Memory B cell (primary cell): ENCODE data around the gene DNAI7.

ENCODE experiments used
- ATAC-seq: fragments of 150-1000 bp; cut with Tn5 transposase; 2 replicates; pipeline ENCODE4 v1.10.0; 2021; ENCODE audit warnings: low read depth, mild to moderate bottlenecking, moderate library complexity
- DNase-seq, 2 donors: peaks; one replicate each; pipeline ENCODE4 v3.0.0; 2022; ENCODE audit warnings: low spot score in 2 of 2
- H3K27ac Mint-ChIP-seq: one replicate; pipeline ENCODE4 v1.8.0; 2022; ENCODE audit warnings: mild to moderate bottlenecking, moderate library complexity, mixed read lengths
- H3K27me3 Mint-ChIP-seq: one replicate; pipeline ENCODE4 v1.8.0; 2022; ENCODE audit warnings: mixed read lengths
- H3K36me3 Mint-ChIP-seq: one replicate; pipeline ENCODE4 v1.8.0; 2022; ENCODE audit warnings: mild to moderate bottlenecking, mixed read lengths
- H3K4me1 Mint-ChIP-seq: one replicate; pipeline ENCODE4 v1.8.0; 2022; ENCODE audit warnings: mixed read lengths
- H3K4me3 Mint-ChIP-seq: one replicate; pipeline ENCODE4 v1.8.0; 2022; ENCODE audit warnings: mild to moderate bottlenecking, moderate library complexity, mixed read lengths
- H3K9me3 Mint-ChIP-seq: one replicate; pipeline ENCODE4 v1.8.0; 2022; ENCODE audit warnings: mixed read lengths

Gene DNAI7

GRCh38 chr12:25102402-25102801 is 92.6 kb downstream of the DNAI7 start:
- DNase-seq (no peak), ATAC-seq (no peak)
- Mint-ChIP-seq H3K9me3 (no peaks in the 10 kb centered on the region), H3K36me3 (peaks cover 18% of the 10 kb centered on the region), H3K4me3 (no peak overlapping the region), H3K27ac (peak overlapping the region; percentile 84), H3K27me3 (no peaks in the 10 kb centered on the region), H3K4me1 (peaks cover 9% of the 10 kb centered on the region)

GRCh38 chr12:25101092-25101445 is 93.9 kb downstream of the DNAI7 start:
- H3K36me3 Mint-ChIP-seq, result peaks cover 24% of the 10 kb centered on the region

GRCh38 chr12:25100194-25101091 is 94.5 kb downstream of the DNAI7 start:
- no peak overlapping the region for H3K27ac Mint-ChIP-seq
- no peak overlapping the region for H3K4me3 Mint-ChIP-seq
- H3K36me3 Mint-ChIP-seq, result peaks cover 29% of the 10 kb centered on the region
- no peaks in the 10 kb centered on the region for H3K9me3 Mint-ChIP-seq
- H3K27me3 Mint-ChIP-seq, result no peaks in the 10 kb centered on the region
- ATAC-seq (no peak), DNase-seq (no peak)
- peaks cover 11% of the 10 kb centered on the region for H3K4me1 Mint-ChIP-seq

More at GRCh38 chr12:25101092-25101445, 93.9 kb downstream of the DNAI7 start:
- Mint-ChIP-seq H3K27me3 (no peaks in the 10 kb centered on the region), H3K4me3 (no peak overlapping the region), H3K9me3 (no peaks in the 10 kb centered on the region), H3K4me1 (peaks cover 9% of the 10 kb centered on the region), H3K27ac (no peak overlapping the region)
- DNase-seq (no peak), ATAC-seq (peak; percentile 46)

GRCh38 chr12:25099010-25099409 is 96.0 kb downstream of the DNAI7 start:
- H3K27ac Mint-ChIP-seq, result no peak overlapping the region
- peaks cover 37% of the 10 kb centered on the region for H3K36me3 Mint-ChIP-seq
- no peak overlapping the region for H3K4me3 Mint-ChIP-seq
- H3K4me1 Mint-ChIP-seq, result peaks cover 14% of the 10 kb centered on the region
- no peaks in the 10 kb centered on the region for H3K27me3 Mint-ChIP-seq
- no peak for DNase-seq
- peaks cover 2% of the 10 kb centered on the region for H3K9me3 Mint-ChIP-seq
- no peak for ATAC-seq

GRCh38 chr12:25089738-25090137 is 105.2 kb downstream of the DNAI7 start:
- Mint-ChIP-seq H3K27me3 (no peaks in the 10 kb centered on the region), H3K9me3 (peaks cover 2% of the 10 kb centered on the region), H3K4me3 (no peak overlapping the region), H3K27ac (peak overlapping the region; percentile 62), H3K4me1 (peaks cover 35% of the 10 kb centered on the region), H3K36me3 (peaks cover 65% of the 10 kb centered on the region)
- ATAC-seq (no peak), DNase-seq (no peak)

GRCh38 chr12:25087596-25087995 is 107.4 kb downstream of the DNAI7 start:
- Mint-ChIP-seq H3K27me3 (no peaks in the 10 kb centered on the region), H3K36me3 (peaks cover 61% of the 10 kb centered on the region), H3K27ac (no peak overlapping the region), H3K4me1 (peaks cover 30% of the 10 kb centered on the region), H3K4me3 (no peak overlapping the region), H3K9me3 (no peaks in the 10 kb centered on the region)
- ATAC-seq (no peak), DNase-seq (no peak)

- peaks cover 46% of the 10 kb centered on the region for H3K36me3 Mint-ChIP-seq
- H3K4me3 Mint-ChIP-seq, result no peak overlapping the region
- H3K9me3 Mint-ChIP-seq, result no peaks in the 10 kb centered on the region
- ATAC-seq (no peak), DNase-seq (no peak)
- peak overlapping the region; percentile 75 for H3K27ac Mint-ChIP-seq
- no peaks in the 10 kb centered on the region for H3K27me3 Mint-ChIP-seq
- H3K4me1 Mint-ChIP-seq, result peaks cover 22% of the 10 kb centered on the region
Observed at GRCh38 chr12:25084816-25085215, 110.1 kb downstream of the DNAI7 start.

GRCh38 chr12:25083211-25083610 is 111.7 kb downstream of the DNAI7 start:
- H3K36me3 Mint-ChIP-seq, result peaks cover 50% of the 10 kb centered on the region
- no peak for ATAC-seq
- peaks cover 19% of the 10 kb centered on the region for H3K4me1 Mint-ChIP-seq

GRCh38 chr12:25082628-25083027 is 112.3 kb downstream of the DNAI7 start:
- Mint-ChIP-seq H3K27ac (no peak overlapping the region), H3K4me3 (no peak overlapping the region), H3K9me3 (no peaks in the 10 kb centered on the region), H3K4me1 (peaks cover 15% of the 10 kb centered on the region), H3K36me3 (peaks cover 45% of the 10 kb centered on the region), H3K27me3 (no peaks in the 10 kb centered on the region)
- DNase-seq, result no peak
- ATAC-seq, result no peak

More at GRCh38 chr12:25083211-25083610, 111.7 kb downstream of the DNAI7 start:
- H3K4me3 Mint-ChIP-seq, result no peak overlapping the region
- no peaks in the 10 kb centered on the region for H3K27me3 Mint-ChIP-seq
- no peaks in the 10 kb centered on the region for H3K9me3 Mint-ChIP-seq
- DNase-seq, result no peak
- H3K27ac Mint-ChIP-seq, result peak overlapping the region; percentile 35

- Mint-ChIP-seq H3K4me3 (no peak overlapping the region), H3K27ac (peak overlapping the region; percentile 24), H3K9me3 (no peaks in the 10 kb centered on the region), H3K36me3 (peaks cover 25% of the 10 kb centered on the region), H3K4me1 (peaks cover 15% of the 10 kb centered on the region), H3K27me3 (no peaks in the 10 kb centered on the region)
- DNase-seq (no peak), ATAC-seq (no peak)
Observed at GRCh38 chr12:25079393-25079792, 115.6 kb downstream of the DNAI7 start.

- Mint-ChIP-seq H3K36me3 (peaks cover 44% of the 10 kb centered on the region), H3K27me3 (no peaks in the 10 kb centered on the region), H3K4me3 (peak overlapping the region; percentile 1), H3K27ac (peak overlapping the region; percentile 19), H3K4me1 (peaks cover 44% of the 10 kb centered on the region), H3K9me3 (no peaks in the 10 kb centered on the region)
- DNase-seq, result no peak
- peak; percentile 29 for ATAC-seq
Observed at GRCh38 chr12:25074954-25075353, 120.0 kb downstream of the DNAI7 start.

- no peaks in the 10 kb centered on the region for H3K9me3 Mint-ChIP-seq
- H3K36me3 Mint-ChIP-seq, result peaks cover 41% of the 10 kb centered on the region
- H3K27ac Mint-ChIP-seq, result peak overlapping the region; percentile 85
- H3K4me1 Mint-ChIP-seq, result peaks cover 44% of the 10 kb centered on the region
- no peaks in the 10 kb centered on the region for H3K27me3 Mint-ChIP-seq
- DNase-seq (no peak), ATAC-seq (no peak)
- H3K4me3 Mint-ChIP-seq, result peak overlapping the region; percentile 1
Observed at GRCh38 chr12:25074113-25074512, 120.8 kb downstream of the DNAI7 start.

- peaks cover 44% of the 10 kb centered on the region for H3K36me3 Mint-ChIP-seq
- H3K9me3 Mint-ChIP-seq, result no peaks in the 10 kb centered on the region
- no peaks in the 10 kb centered on the region for H3K27me3 Mint-ChIP-seq
- DNase-seq, result no peak
- peak overlapping the region; percentile 85 for H3K27ac Mint-ChIP-seq
- H3K4me3 Mint-ChIP-seq, result peak overlapping the region; percentile 9
- peaks cover 49% of the 10 kb centered on the region for H3K4me1 Mint-ChIP-seq
- ATAC-seq, result no peak
Observed at GRCh38 chr12:25072906-25073650, 121.9 kb downstream of the DNAI7 start.

- peaks cover 48% of the 10 kb centered on the region for H3K36me3 Mint-ChIP-seq
- peaks cover 48% of the 10 kb centered on the region for H3K4me1 Mint-ChIP-seq
- H3K9me3 Mint-ChIP-seq, result no peaks in the 10 kb centered on the region
- H3K4me3 Mint-ChIP-seq, result no peak overlapping the region
- H3K27me3 Mint-ChIP-seq, result no peaks in the 10 kb centered on the region
- peak overlapping the region; percentile 81 for H3K27ac Mint-ChIP-seq
- ATAC-seq (no peak), DNase-seq (no peak)
Observed at GRCh38 chr12:25071366-25071765, 123.6 kb downstream of the DNAI7 start.
